ENCODE data around the gene PRDM5.
A peak's percentile ranks its signal among the peaks of the same experiment; 100 is the strongest.

Gene PRDM5

GRCh38 chr4:120835342-120835741 is 87.2 kb downstream of the PRDM5 start:
- TF ChIP-seq GATA1 (IDR thresholded peaks at IDR 0.05; ENCODE audit: low read depth, low read length): no peak
- TF ChIP-seq POLR2A (IDR thresholded peaks at IDR 0.05; ENCODE audit: low read length): no peak
- no peak for DNase-seq

- TF ChIP-seq POLR2A (IDR thresholded peaks at IDR 0.05; ENCODE audit: low read length): no peak
- no peak for TF ChIP-seq GATA1 (IDR thresholded peaks at IDR 0.05; ENCODE audit: low read depth, low read length)
Observed at GRCh38 chr4:120830204-120830603, 92.3 kb downstream of the PRDM5 start.

DNA sequence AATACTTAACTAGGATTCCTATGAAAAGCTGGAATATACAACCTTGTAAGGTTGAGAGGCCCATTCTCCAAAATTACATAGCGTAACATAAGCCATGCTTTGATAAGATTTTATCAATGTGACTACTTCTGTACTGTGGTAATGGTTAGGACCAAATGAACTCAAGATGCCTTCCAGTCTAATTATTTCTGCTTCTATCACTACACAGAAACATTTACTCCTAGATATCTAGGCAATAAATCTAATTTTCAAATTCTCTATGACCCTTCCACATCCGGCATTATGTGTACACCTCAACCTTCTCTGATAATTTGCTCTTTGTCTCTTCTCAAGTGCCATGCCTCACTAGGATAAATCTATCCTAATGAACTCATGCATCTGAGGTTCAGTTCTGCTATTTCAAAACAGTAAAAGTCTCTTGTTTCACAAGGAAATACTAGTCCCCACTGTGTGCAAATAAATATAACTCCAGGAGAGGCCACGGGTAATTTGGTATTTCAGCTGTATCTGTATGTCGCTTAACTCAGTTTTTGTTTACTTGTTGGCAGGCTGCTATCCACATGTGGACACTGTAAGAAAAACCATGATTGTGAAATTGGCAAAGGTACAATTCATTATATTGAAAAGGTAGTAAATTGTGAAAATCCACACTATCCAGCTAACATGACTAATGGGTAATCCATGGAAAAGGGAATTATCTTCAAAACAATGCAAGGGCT is 93.3 kb downstream of the PRDM5 start:
- TF ChIP-seq GATA1 (IDR thresholded peaks at IDR 0.05; ENCODE audit: low read depth, low read length) (no peak), POLR2A (IDR thresholded peaks at IDR 0.05; ENCODE audit: low read length) (no peak)

More at GRCh38 chr4:120830204-120830603, 92.3 kb downstream of the PRDM5 start:
- peak; percentile 84 to 85 for DNase-seq

GRCh38 chr4:120826853-120827252 is 95.7 kb downstream of the PRDM5 start:
- no peak for TF ChIP-seq POLR2A (IDR thresholded peaks at IDR 0.05; ENCODE audit: low read length)
- DNase-seq: no peak

More for the DNA sequence above, 93.3 kb downstream of the PRDM5 start:
- peak in 1 of 2 experiments; percentile 15 for DNase-seq

GRCh38 chr4:120826449-120826848 is 96.1 kb downstream of the PRDM5 start:
- TF ChIP-seq GATA1 (IDR thresholded peaks at IDR 0.05; ENCODE audit: low read depth, low read length) (no peak), POLR2A (IDR thresholded peaks at IDR 0.05; ENCODE audit: low read length) (no peak)
- DNase-seq: no peak

DNA sequence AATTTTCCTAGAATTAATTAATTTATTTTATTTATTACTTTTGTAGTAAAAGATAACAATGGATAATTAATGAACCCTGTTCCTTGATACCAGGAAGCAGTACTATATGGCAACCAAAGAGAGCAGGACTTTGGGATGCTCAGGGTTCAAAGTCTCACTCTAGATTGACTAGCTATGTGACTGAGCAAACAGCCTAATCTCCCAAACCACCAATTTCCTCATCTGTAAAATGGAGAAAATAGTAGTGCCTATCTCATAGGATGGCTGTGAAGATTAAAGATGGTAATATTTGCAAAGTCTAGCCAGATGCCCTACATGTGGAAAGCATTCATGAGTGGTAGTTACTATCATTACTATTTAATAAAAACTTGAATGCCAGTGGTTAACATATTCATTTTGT is 97.6 kb downstream of the PRDM5 start:
- TF ChIP-seq POLR2A (IDR thresholded peaks at IDR 0.05; ENCODE audit: low read length) (no peak), GATA1 (IDR thresholded peaks at IDR 0.05; ENCODE audit: low read depth, low read length) (no peak)

GRCh38 chr4:120821977-120822376 is 100.5 kb downstream of the PRDM5 start:
- TF ChIP-seq POLR2A (IDR thresholded peaks at IDR 0.05; ENCODE audit: low read length) (no peak), GATA1 (IDR thresholded peaks at IDR 0.05; ENCODE audit: low read depth, low read length) (no peak)
- no peak for DNase-seq

More for the DNA sequence above, 97.6 kb downstream of the PRDM5 start:
- DNase-seq: no peak

GRCh38 chr4:120821029-120821428 is 101.5 kb downstream of the PRDM5 start:
- no peak for TF ChIP-seq POLR2A (IDR thresholded peaks at IDR 0.05; ENCODE audit: low read length)
- no peak for TF ChIP-seq GATA1 (IDR thresholded peaks at IDR 0.05; ENCODE audit: low read depth, low read length)
- no peak for DNase-seq

GRCh38 chr4:120819805-120820437 is 102.6 kb downstream of the PRDM5 start:
- no peak for DNase-seq
- TF ChIP-seq POLR2A (IDR thresholded peaks at IDR 0.05; ENCODE audit: low read length): no peak
- TF ChIP-seq GATA1 (IDR thresholded peaks at IDR 0.05; ENCODE audit: low read depth, low read length): no peak

- TF ChIP-seq GATA1 (IDR thresholded peaks at IDR 0.05; ENCODE audit: low read depth, low read length) (no peak), POLR2A (IDR thresholded peaks at IDR 0.05; ENCODE audit: low read length) (no peak)
- no peak for DNase-seq
Observed at GRCh38 chr4:120816296-120816965, 106.1 kb downstream of the PRDM5 start.

DNA sequence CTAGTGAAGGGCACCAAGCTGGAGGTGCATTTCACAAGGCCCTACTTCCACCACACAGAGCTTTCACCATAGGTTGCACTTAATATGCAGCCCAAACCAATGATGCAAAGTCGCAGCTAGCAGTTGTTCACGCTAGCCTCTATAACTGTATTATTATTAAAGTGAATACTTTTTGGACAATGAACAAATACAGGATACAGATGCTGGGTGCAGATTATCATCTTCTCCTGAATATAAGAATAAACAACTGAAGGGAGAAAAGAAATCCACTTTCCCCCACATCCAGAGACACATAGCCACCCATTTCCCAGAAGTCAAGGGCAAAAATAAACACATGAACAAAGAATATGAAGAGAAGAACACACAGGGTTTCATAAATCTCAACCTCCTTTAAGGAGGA is 107.2 kb downstream of the PRDM5 start:
- no peak for DNase-seq
- no peak for TF ChIP-seq GATA1 (IDR thresholded peaks at IDR 0.05; ENCODE audit: low read depth, low read length)
- TF ChIP-seq POLR2A (IDR thresholded peaks at IDR 0.05; ENCODE audit: low read length): no peak

- TF ChIP-seq POLR2A (IDR thresholded peaks at IDR 0.05; ENCODE audit: low read length) (no peak), GATA1 (IDR thresholded peaks at IDR 0.05; ENCODE audit: low read depth, low read length) (no peak)
- no peak for DNase-seq
Observed at GRCh38 chr4:120814886-120815285, 107.6 kb downstream of the PRDM5 start.

- no peak for DNase-seq
- TF ChIP-seq POLR2A (IDR thresholded peaks at IDR 0.05; ENCODE audit: low read length) (no peak), GATA1 (IDR thresholded peaks at IDR 0.05; ENCODE audit: low read depth, low read length) (no peak)
Observed at GRCh38 chr4:120812216-120812615, 110.3 kb downstream of the PRDM5 start.

- peak in 1 of 2 experiments; percentile 2 for DNase-seq
- TF ChIP-seq POLR2A (IDR thresholded peaks at IDR 0.05; ENCODE audit: low read length): no peak
- no peak for TF ChIP-seq GATA1 (IDR thresholded peaks at IDR 0.05; ENCODE audit: low read depth, low read length)
Observed at GRCh38 chr4:120809518-120809917, 113.0 kb downstream of the PRDM5 start.

Data from erythroblast (primary cell).